ENCODE data around the gene NR4A2. TPM values are rescaled to one million over a fixed set of nuclear protein-coding genes. Genes with fewer than 3 reads are reported as not detected.

The NR4A2 gene
- total RNA-seq, 1 donor from 2014 or later = 21.9 TPM

DNA sequence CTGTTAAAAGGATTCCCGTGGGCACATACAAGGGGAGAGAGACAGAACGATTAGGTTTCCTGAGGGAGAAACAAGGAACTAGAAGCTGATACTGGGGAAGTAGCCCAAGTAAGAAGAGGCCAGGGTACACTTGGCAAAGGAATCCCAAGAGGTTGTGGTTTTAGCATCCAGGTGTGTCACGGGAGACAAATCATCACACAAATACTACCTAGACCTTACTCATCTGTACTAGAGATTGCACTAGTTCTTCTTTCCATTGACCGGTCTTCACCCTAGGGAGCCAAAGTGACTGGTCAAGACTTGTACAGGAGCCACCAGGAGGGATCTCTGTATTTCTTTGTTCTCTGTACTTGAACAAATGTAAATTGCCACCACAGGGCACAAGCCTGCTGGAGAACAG lies 14.2 kb upstream of the NR4A2 start:
- H3K27ac Mint-ChIP-seq = no peak overlapping the region
- no peak overlapping the region for H3K4me3 Mint-ChIP-seq
- no peaks in the 10 kb centered on the region for H3K9me3 Mint-ChIP-seq
- no peak for DNase-seq (ENCODE audit: low spot score)
- no peaks in the 10 kb centered on the region for H3K36me3 Mint-ChIP-seq (ENCODE audit: low read depth)
- intact Hi-C loops (cut with micrococcal nuclease) = no loop called here
- H3K4me1 Mint-ChIP-seq (ENCODE audit: low read depth) = peaks cover 32% of the 10 kb centered on the region
- H3K27me3 Mint-ChIP-seq (ENCODE audit: insufficient read depth) = peaks cover under 1% of the 10 kb centered on the region

DNA sequence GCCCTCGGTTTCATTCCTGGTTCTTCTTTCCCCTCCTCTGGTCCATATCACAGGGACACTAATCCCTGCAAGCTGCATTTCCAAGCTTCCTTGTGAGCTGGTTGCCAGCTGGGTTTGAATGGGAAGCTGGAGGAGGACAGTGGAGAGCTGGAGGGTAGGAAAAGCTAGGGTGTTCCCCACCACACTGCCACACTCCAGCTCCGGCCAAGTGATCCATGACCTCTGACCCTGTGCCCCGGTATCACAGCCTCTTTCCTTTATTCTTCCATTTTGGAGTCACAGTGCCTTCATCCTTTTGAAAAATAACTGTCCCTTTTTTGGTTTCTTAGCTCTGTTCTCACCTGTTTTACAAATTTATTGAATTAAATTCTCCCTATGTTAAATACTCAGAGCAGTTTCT lies 13.1 kb upstream of the NR4A2 start:
- no peak overlapping the region for H3K27ac Mint-ChIP-seq
- peaks cover 40% of the 10 kb centered on the region for H3K4me1 Mint-ChIP-seq (ENCODE audit: low read depth)
- H3K9me3 Mint-ChIP-seq = no peaks in the 10 kb centered on the region
- intact Hi-C loops (cut with micrococcal nuclease) = no loop called here
- H3K27me3 Mint-ChIP-seq (ENCODE audit: insufficient read depth) = no peaks in the 10 kb centered on the region
- DNase-seq (ENCODE audit: low spot score) = no peak
- H3K4me3 Mint-ChIP-seq = no peak overlapping the region
- H3K36me3 Mint-ChIP-seq (ENCODE audit: low read depth) = no peaks in the 10 kb centered on the region

DNA sequence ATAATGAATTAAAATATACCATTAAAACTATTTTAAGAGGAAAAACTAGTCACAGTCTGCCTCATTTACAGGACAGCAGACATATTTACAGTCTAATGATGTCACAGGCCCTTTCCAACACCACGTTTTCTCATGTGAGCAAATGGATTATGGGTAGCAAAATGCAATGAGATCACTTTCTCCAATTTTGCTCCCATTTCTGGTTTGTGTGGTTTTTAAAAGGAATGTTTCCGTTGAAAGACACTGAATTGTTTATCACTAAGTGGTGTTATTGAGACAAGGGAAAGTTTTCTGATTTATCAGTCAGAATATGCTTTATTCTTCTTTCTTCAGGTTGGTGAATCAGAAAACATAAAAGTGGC lies 11.4 kb upstream of the NR4A2 start:
- Mint-ChIP-seq H3K36me3 (ENCODE audit: low read depth) (peaks cover 4% of the 10 kb centered on the region), H3K4me1 (ENCODE audit: low read depth) (peaks cover 50% of the 10 kb centered on the region), H3K4me3 (peak overlapping the region; percentile 75), H3K9me3 (no peaks in the 10 kb centered on the region), H3K27me3 (ENCODE audit: insufficient read depth) (no peaks in the 10 kb centered on the region), H3K27ac (peak overlapping the region; percentile 85)
- intact Hi-C loops (cut with micrococcal nuclease) = loop anchor here (1.0 to 5.0 kb wide), 6 partner anchors 36 to 1555 kb away; partner anchors contain the start of genes ACVR1, CYTIP and GPD2
- no peak for DNase-seq (ENCODE audit: low spot score)

DNA sequence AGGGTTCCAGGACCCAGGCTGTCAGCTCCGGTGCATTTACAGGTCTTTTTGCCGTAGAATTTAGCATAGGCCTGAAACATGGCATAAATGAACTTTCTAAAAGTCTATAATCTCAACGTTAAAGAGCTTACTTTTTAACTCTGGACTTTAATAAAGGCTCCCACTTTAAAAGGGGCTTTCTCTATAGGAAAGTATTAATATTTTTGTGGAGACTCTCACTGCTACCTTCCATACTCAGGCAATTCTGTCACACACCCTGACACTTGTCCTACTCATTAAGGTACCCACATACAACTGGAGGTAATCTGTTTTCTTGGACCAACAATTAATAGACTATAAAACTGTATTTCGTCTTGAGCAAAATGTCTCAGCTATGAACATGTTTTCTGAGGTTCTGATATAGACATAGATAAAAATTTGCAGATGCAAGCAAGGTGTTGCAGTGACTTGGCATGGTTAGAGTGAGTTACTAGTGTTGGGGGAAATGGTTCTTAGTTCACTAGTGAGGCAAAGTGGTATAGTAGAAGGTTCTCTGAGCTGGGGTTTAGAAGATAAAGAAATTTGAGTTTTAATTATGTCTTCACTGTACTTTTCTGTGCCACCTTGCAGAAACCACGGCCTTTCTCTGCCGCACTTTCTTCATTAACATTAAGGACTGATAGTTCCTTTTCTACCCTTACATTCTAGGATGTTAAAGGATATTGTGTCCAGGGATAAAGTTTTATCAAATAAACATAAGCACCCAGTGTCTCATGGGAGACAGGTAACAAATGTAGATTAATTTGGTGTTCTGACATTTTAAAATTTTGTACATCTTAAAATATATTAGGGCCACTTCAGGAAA lies 10.8 kb upstream of the NR4A2 start:
- Mint-ChIP-seq H3K36me3 (ENCODE audit: low read depth) (peaks cover 4% of the 10 kb centered on the region), H3K27me3 (ENCODE audit: insufficient read depth) (no peaks in the 10 kb centered on the region), H3K27ac (peak overlapping the region; percentile 85), H3K9me3 (no peaks in the 10 kb centered on the region), H3K4me1 (ENCODE audit: low read depth) (peaks cover 56% of the 10 kb centered on the region), H3K4me3 (peak overlapping the region; percentile 75)
- intact Hi-C loops (cut with micrococcal nuclease) = loop anchor here (1.0 to 5.0 kb wide), 5 partner anchors 93 to 1555 kb away; partner anchors contain the start of genes ACVR1, CYTIP and GPD2
- DNase-seq (ENCODE audit: low spot score) = no peak

DNA sequence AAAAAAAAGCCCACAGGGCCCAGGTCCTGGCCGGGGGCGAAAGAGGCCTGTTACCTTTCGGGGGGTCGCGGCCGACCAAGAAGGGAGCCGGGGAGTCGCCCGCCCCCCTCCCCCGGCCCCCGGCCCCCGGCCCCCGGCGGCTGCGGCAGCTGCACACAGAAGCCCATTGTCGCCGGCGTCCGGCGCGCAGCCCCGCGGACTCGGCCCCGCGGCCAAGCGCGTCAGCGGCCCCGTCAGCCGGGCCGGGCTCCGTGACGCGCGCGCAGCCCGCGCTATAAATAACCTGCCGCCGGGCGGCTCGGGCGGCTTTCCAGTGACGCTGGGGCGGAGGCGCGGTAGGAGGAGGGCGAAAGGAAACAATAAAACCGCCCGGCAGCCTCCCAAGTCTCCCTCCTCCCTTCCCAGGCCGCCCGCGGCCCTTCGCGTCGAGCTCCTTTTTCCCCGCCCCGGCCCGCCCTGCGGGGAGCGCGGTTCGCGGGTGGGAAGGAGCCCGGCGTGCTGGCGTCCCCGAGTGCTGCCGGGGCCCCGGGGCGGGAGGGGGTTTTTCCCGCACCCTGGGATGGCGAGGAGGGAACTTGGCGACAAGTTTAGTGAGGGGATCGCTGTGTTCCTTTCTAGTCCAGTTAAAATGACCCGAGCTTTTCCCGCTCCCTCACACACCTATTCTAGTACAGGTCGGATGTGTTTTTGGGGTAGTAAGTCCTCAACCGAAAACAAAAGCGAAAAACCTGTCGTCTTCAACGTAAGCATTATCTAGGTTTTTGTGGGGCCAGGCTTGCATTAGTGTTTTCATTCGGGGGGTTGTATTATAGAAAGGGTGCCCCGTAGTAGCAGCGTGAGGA lies 10.0 kb upstream of the NR4A2 start:
- peak overlapping the region; percentile 99 for H3K27ac Mint-ChIP-seq
- DNase-seq (ENCODE audit: low spot score) = peak; percentile 87
- peaks cover 57% of the 10 kb centered on the region for H3K4me1 Mint-ChIP-seq (ENCODE audit: low read depth)
- intact Hi-C loops (cut with micrococcal nuclease) = loop anchor here (1.0 to 5.0 kb wide), 9 partner anchors 8 to 1556 kb away; partner anchors contain the start of genes ACVR1, CYTIP and GPD2
- H3K27me3 Mint-ChIP-seq (ENCODE audit: insufficient read depth) = no peaks in the 10 kb centered on the region
- H3K9me3 Mint-ChIP-seq = no peaks in the 10 kb centered on the region
- peak overlapping the region; percentile 96 for H3K4me3 Mint-ChIP-seq
- H3K36me3 Mint-ChIP-seq (ENCODE audit: low read depth) = peaks cover 4% of the 10 kb centered on the region

DNA sequence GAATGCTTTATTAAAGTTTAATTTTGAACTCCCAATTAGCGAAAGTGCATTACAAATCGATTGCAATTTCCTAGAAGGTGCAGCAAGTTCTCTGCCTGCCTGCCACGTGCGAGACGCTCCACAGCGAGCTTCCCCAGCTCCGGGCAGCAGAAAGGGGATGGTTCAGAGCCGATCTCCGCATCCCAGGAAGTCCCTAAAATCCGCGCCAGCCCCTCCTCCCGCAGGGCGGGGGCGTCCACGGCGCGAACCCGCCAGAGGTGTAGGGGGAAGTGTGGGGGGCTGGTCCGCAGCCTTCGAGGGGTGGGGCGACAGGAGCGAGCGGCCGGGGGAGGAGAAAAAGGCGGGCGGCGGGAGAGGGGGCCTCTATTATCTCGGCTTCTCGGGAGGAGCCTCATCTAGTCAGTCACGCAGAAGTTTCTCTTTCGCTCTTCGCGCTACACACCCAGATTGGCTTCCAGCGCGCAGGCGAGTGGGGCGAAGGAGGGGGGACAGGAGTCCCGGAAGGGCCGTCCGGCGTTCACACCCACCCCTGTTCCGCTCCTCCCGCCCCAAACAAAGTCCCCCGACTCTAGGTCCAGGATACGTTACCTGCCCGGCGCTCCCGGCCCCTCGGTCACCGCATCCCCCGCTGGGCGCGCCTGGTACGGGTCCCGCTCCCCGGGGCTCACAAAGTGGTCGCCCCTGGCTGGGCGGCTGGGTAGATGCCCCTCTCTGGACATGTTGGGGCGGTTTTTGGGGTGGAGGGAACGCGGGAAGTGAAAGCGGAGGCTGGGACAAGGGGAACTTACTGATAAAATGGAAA lies 9.1 kb upstream of the NR4A2 start:
- intact Hi-C loops (cut with micrococcal nuclease) = loop anchor here (1.0 to 5.0 kb wide), 9 partner anchors 7 to 1557 kb away; partner anchors contain the start of genes ACVR1 and CYTIP
- peaks cover 57% of the 10 kb centered on the region for H3K4me1 Mint-ChIP-seq (ENCODE audit: low read depth)
- H3K27me3 Mint-ChIP-seq (ENCODE audit: insufficient read depth) = no peaks in the 10 kb centered on the region
- no peaks in the 10 kb centered on the region for H3K9me3 Mint-ChIP-seq
- peaks cover 4% of the 10 kb centered on the region for H3K36me3 Mint-ChIP-seq (ENCODE audit: low read depth)
- DNase-seq (ENCODE audit: low spot score) = peak; percentile 85
- H3K4me3 Mint-ChIP-seq = peak overlapping the region; percentile 96
- peak overlapping the region; percentile 99 for H3K27ac Mint-ChIP-seq

DNA sequence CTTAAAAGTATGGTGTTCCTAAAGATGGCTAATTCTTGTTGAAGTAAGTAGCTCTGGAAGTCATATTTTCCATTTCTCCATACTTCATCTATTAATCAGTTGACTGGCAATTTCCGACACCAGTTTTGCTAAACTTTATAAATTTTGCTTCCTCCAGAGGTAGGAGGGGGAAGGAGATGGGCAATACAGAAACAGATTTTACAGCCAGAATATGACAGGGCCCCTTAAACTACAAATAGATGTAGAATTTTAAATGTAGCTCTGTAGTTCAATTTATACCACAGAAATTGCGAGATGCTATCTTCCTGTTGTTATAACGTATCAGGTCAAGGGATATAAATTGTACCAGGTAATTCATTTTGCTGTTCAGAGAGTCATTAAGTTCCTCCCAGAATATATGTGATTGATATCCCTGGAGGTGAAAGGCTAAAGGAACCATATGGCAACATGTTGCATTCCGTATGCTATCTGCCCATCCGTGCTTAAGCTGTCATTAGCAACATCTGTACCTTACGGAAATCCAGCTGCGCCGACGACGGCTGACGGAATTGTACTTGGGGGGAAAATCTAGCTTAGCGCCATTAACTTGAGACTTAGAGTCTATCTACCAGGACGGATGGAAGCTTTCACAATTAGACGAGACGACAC lies 8.4 kb upstream of the NR4A2 start:
- Mint-ChIP-seq H3K27ac (peak overlapping the region; percentile 99), H3K9me3 (no peaks in the 10 kb centered on the region), H3K4me1 (ENCODE audit: low read depth) (peaks cover 62% of the 10 kb centered on the region), H3K4me3 (peak overlapping the region; percentile 96), H3K27me3 (ENCODE audit: insufficient read depth) (no peaks in the 10 kb centered on the region), H3K36me3 (ENCODE audit: low read depth) (peaks cover 4% of the 10 kb centered on the region)
- intact Hi-C loops (cut with micrococcal nuclease) = loop anchor here (1.0 to 5.0 kb wide), 4 partner anchors 1101 to 1536 kb away; partner anchors contain the start of genes ACVR1 and CYTIP
- DNase-seq (ENCODE audit: low spot score) = no peak

DNA sequence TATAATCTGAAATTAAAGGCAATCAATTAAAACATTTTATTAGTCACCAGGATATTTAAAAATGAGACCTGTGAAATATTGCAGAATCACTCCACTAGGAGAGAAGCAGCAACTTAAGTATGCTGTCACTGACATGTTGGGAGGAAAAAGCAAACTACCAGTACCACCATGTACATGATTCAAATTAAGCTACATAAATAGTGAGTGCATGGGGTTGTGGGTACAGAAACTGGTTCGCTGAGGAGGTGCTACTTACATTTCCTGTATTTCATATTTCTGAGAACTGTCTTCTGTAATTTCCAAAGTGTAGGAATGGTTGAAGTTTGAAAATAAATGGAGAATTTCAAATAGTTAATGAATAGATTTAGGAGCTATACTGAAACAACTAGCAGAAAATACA lies 7.9 kb upstream of the NR4A2 start:
- Mint-ChIP-seq H3K4me1 (ENCODE audit: low read depth) (peaks cover 67% of the 10 kb centered on the region), H3K4me3 (peak overlapping the region; percentile 96), H3K27ac (peak overlapping the region; percentile 99), H3K9me3 (no peaks in the 10 kb centered on the region), H3K36me3 (ENCODE audit: low read depth) (peaks cover 4% of the 10 kb centered on the region), H3K27me3 (ENCODE audit: insufficient read depth) (no peaks in the 10 kb centered on the region)
- DNase-seq (ENCODE audit: low spot score) = no peak
- intact Hi-C loops (cut with micrococcal nuclease) = loop anchor here (5.0 kb wide), 3 partner anchors 1102 to 1537 kb away; partner anchors contain the start of genes ACVR1 and CYTIP

DNA sequence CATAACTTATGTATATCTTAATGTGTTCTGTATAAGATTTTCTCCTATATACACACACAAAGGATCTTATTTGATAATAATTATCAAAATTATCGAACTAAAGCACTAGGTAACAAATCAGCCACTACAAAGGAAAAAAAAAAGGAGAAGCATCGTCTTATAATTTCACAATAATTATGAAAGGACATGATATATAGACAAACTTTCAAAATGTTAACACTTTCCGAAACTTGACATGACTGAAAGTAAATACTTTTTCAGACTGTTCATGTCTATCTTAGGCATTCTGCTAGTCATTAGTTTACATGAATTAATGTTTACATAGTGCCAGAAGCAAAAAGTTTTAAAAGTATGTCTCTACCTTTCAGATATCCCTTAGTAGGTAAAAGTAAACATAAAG lies 7.3 kb upstream of the NR4A2 start:
- no peak for DNase-seq (ENCODE audit: low spot score)
- no peaks in the 10 kb centered on the region for H3K27me3 Mint-ChIP-seq (ENCODE audit: insufficient read depth)
- peak overlapping the region; percentile 96 for H3K4me3 Mint-ChIP-seq
- intact Hi-C loops (cut with micrococcal nuclease) = loop anchor here (5.0 to 10.0 kb wide), 4 partner anchors 1102 to 1537 kb away; partner anchors contain the start of genes ACVR1, ACVR1C and CYTIP
- H3K4me1 Mint-ChIP-seq (ENCODE audit: low read depth) = peaks cover 70% of the 10 kb centered on the region
- H3K27ac Mint-ChIP-seq = peak overlapping the region; percentile 50
- no peaks in the 10 kb centered on the region for H3K9me3 Mint-ChIP-seq
- peaks cover 4% of the 10 kb centered on the region for H3K36me3 Mint-ChIP-seq (ENCODE audit: low read depth)

DNA sequence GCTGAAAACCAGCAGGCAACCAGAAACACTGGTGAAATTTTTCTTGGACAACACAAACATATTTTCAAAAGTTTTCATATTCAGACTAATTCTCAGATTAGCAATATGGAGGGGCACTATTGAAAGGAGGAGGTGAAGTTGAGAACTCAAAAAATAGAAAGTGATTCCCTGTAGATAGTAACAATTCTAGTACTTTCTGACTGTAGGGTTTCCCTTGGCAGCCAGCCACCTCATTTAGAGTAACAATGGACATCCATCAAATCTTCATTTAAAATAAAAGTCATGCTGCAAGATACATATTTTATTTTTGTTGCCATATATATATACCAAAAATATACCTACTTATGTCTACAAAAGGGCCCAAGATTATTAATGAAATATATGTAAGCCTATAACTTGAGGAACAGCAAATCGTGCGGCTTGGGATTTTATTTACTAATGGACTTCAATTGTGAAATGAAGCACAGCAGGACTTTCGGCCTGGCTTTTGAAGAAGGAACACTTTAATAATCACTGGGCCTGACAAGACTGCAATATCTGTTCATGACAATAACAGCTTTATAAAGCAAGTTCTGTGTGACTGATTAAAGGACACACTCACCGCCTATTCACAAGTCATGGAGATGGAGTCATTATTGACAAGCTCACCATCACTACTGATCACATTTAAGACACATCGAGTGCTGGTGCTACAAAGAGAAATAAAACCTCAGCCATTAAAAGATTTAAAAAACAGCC lies 6.8 kb upstream of the NR4A2 start:
- Mint-ChIP-seq H3K9me3 (no peaks in the 10 kb centered on the region), H3K4me3 (peak overlapping the region; percentile 96), H3K36me3 (ENCODE audit: low read depth) (peaks cover 4% of the 10 kb centered on the region), H3K27me3 (ENCODE audit: insufficient read depth) (peaks cover 3% of the 10 kb centered on the region), H3K27ac (peak overlapping the region; percentile 50), H3K4me1 (ENCODE audit: low read depth) (peaks cover 70% of the 10 kb centered on the region)
- no peak for DNase-seq (ENCODE audit: low spot score)
- intact Hi-C loops (cut with micrococcal nuclease) = loop anchor here (10.0 kb wide), 1 partner anchor 1286 kb away; the partner anchor contains the start of gene ACVR1C

DNA sequence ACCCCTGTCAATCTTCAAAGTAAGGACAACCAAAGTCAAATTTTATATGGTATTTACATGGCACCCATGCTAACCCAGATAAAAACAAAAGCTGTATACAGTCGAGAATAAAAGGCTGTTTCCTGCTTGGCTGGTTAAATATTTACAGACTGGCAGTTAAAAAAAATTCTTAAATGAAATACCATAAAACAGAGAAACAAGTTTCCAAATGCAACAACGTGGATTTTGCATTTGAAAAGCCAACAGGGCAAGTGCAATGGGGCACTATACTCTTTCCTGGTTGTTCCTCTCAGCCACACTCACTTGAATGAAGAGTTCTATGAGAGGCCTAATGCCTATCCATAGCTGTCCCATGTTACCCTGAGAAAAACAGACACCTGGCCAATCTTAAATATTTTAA lies 6.1 kb upstream of the NR4A2 start:
- Mint-ChIP-seq H3K4me3 (no peak overlapping the region), H3K9me3 (no peaks in the 10 kb centered on the region), H3K27me3 (ENCODE audit: insufficient read depth) (peaks cover 3% of the 10 kb centered on the region), H3K36me3 (ENCODE audit: low read depth) (peaks cover 4% of the 10 kb centered on the region), H3K27ac (no peak overlapping the region), H3K4me1 (ENCODE audit: low read depth) (peaks cover 69% of the 10 kb centered on the region)
- DNase-seq (ENCODE audit: low spot score) = no peak
- intact Hi-C loops (cut with micrococcal nuclease) = loop anchor here (10.0 kb wide), 1 partner anchor 1286 kb away; the partner anchor contains the start of gene ACVR1C
